Measurements from ENCODE around the gene METTL21A. TPM values are rescaled to one million over a fixed set of nuclear protein-coding genes. Genes with fewer than 3 reads are reported as not detected.

Gene METTL21A
- total and polyA plus RNA-seq, 9 of the 15 experiments (the other 6 are each of a cell fraction or from before 2014, with no cell fraction given), result 9.1 to 46.5 (median 37.4) TPM

DNA sequence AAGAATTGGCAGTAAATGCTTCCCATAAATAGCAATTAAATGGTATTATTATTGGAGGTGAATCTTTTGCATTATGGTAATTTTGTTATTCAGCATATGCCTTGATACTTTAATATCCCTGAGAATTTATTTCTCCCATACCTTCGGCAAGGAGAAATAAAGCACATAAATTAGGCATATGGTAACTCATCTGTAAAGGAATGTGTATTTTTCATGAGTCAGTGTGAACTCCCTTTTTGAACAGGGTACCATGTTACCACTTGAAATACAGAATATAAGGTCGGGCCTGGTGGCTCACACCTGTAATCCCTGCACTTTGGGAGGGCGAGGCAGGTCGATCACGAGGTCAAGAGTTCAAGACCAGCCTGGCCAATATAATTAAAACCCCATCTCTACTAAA is 18.4 kb downstream of the METTL21A start:
- no TSS peak for BruUV-seq (replicated peaks)
- TF ChIP-seq FOXJ2 (tag; IDR thresholded peaks at IDR 0.05), result no peak
- no peak overlapping the region for H3K4me3 ChIP-seq
- no peaks in the 10 kb centered on the region for H3K4me1 ChIP-seq (replicated peaks in 1 of 2; ENCODE audit: control insufficient read depth in 2 of 2, insufficient read depth in 2 of 2, low read length in 2 of 2)
- DNase-seq (ENCODE audit: extremely low read depth in 1 of 4, low spot score in 3 of 4), result no peak
- H2AFZ ChIP-seq (ENCODE audit: low read depth, low read length), result no peak overlapping the region
- CTCF ChIA-PET (ENCODE audit: low intra/inter-chr PET ratio), result no interaction called here
- no peaks in the 10 kb centered on the region for H3K9me1 ChIP-seq (ENCODE audit: control insufficient read depth, insufficient read depth, low read length)
- no peaks in the 10 kb centered on the region for H4K20me1 ChIP-seq (replicated peaks; ENCODE audit: control insufficient read depth, insufficient read depth, low read length)
- FAIRE-seq, result no peak
- H3K79me2 ChIP-seq (ENCODE audit: control insufficient read depth, insufficient read depth, low read length), result no peaks in the 10 kb centered on the region
- POLR2A ChIA-PET, result interaction anchor here (0.6 to 1.3 kb wide), 3 partner anchors 14 to 419 kb away, joined by 3 read pairs; partner anchors contain the start of gene PLEKHM3
- ATAC-seq, result no peak
- no peak overlapping the region for H3K27ac ChIP-seq (ENCODE audit: extremely low read depth, low read depth, low read length)
- 96% methylated on average over 5 of the region's 5 CpGs for WGBS (ENCODE audit: insufficient coverage, low coverage, missing lambda C conversion rate)
- peaks cover 4% of the 10 kb centered on the region; the same call in 2 of the 3 replicates for H3K36me3 ChIP-seq (ENCODE audit: control insufficient read depth, insufficient read depth, low read length)
- H3K9ac ChIP-seq (ENCODE audit: insufficient read depth in 1 of 2, low read depth in 2 of 2, low read length in 2 of 2), result no peak overlapping the region
- H3K27me3 ChIP-seq (ENCODE audit: control insufficient read depth in 2 of 2, insufficient read depth in 2 of 2, low read length in 2 of 2), result no peaks in the 10 kb centered on the region
- H3K4me2 ChIP-seq (ENCODE audit: insufficient read depth, low read length), result no peak overlapping the region
- in situ Hi-C loops (cut with MboI) (no loop called here), intact Hi-C loops (cut with micrococcal nuclease) (no loop called here)
- H3K9me3 ChIP-seq (replicated peaks; ENCODE audit: control insufficient read depth, insufficient read depth, low read depth, low read length), result no peaks in the 10 kb centered on the region; the same call in 1 of the 2 replicates

DNA sequence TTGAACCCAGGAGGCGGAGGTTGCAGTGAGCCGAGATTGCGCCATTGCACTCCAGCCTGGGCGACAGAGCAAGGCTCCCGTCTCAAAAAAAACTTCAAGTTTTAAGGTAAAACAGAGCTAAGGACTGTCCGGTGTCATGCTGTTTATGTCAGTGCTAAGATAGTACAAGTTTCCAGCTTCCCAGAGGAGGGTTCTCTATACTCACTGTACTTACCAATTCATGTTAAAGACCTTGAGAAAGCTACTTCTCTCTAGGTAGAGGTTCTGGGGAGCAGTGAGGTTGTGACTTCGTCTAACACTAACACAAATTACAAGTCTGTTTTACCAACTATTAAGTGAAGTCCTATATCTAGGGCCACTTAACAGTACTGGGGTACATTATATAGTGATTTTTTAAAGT is 18.8 kb downstream of the METTL21A start:
- CTCF ChIA-PET (ENCODE audit: low intra/inter-chr PET ratio), result no interaction called here

More for the DNA sequence above, 18.8 kb downstream of the METTL21A start:
- no peak overlapping the region for H3K4me2 ChIP-seq (ENCODE audit: insufficient read depth, low read length)
- no peaks in the 10 kb centered on the region for H3K4me1 ChIP-seq (replicated peaks in 1 of 2; ENCODE audit: control insufficient read depth in 2 of 2, insufficient read depth in 2 of 2, low read length in 2 of 2)
- H3K9me3 ChIP-seq (replicated peaks; ENCODE audit: control insufficient read depth, insufficient read depth, low read depth, low read length), result no peaks in the 10 kb centered on the region; the same call in 1 of the 2 replicates
- no peak overlapping the region for H2AFZ ChIP-seq (ENCODE audit: low read depth, low read length)
- H3K27ac ChIP-seq (ENCODE audit: extremely low read depth, low read depth, low read length), result no peak overlapping the region
- H3K79me2 ChIP-seq (ENCODE audit: control insufficient read depth, insufficient read depth, low read length), result no peaks in the 10 kb centered on the region
- no peaks in the 10 kb centered on the region for H3K27me3 ChIP-seq (ENCODE audit: control insufficient read depth in 2 of 2, insufficient read depth in 2 of 2, low read length in 2 of 2)
- no TSS peak for BruUV-seq (replicated peaks)
- intact Hi-C loops (cut with micrococcal nuclease) (no loop called here), in situ Hi-C loops (cut with MboI) (no loop called here)
- DNase-seq (ENCODE audit: extremely low read depth in 1 of 4, low spot score in 3 of 4) (no peak), ATAC-seq (no peak), FAIRE-seq (no peak)
- H4K20me1 ChIP-seq (replicated peaks; ENCODE audit: control insufficient read depth, insufficient read depth, low read length), result no peaks in the 10 kb centered on the region
- no peak overlapping the region for H3K9ac ChIP-seq (ENCODE audit: insufficient read depth in 1 of 2, low read depth in 2 of 2, low read length in 2 of 2)
- H3K4me3 ChIP-seq, result no peak overlapping the region
- 92% methylated on average over 6 of the region's 7 CpGs for WGBS (ENCODE audit: insufficient coverage, low coverage, missing lambda C conversion rate)
- POLR2A ChIA-PET, result interaction anchor here (1.2 to 1.3 kb wide), 2 partner anchors 14 to 20 kb away, joined by 3 read pairs; no protein-coding TSS in a partner anchor
- peaks cover 4% of the 10 kb centered on the region; the same call in 2 of the 3 replicates for H3K36me3 ChIP-seq (ENCODE audit: control insufficient read depth, insufficient read depth, low read length)
- H3K9me1 ChIP-seq (ENCODE audit: control insufficient read depth, insufficient read depth, low read length), result no peaks in the 10 kb centered on the region
- TF ChIP-seq, protein P1, sequence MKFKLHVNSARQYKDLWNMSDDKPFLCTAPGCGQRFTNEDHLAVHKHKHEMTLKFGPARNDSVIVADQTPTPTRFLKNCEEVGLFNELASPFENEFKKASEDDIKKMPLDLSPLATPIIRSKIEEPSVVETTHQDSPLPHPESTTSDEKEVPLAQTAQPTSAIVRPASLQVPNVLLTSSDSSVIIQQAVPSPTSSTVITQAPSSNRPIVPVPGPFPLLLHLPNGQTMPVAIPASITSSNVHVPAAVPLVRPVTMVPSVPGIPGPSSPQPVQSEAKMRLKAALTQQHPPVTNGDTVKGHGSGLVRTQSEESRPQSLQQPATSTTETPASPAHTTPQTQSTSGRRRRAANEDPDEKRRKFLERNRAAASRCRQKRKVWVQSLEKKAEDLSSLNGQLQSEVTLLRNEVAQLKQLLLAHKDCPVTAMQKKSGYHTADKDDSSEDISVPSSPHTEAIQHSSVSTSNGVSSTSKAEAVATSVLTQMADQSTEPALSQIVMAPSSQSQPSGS (CRISPR knock-in tag; IDR thresholded peaks at IDR 0.05), result no peak
- TF ChIP-seq SMAD3 (CRISPR knock-in tag; conservative IDR thresholded peaks at IDR 0.05), result no peak
- TF ChIP-seq GABPB2 (CRISPR knock-in tag; conservative IDR thresholded peaks at IDR 0.05), result no peak
- no peak for TF ChIP-seq NR2F6 (CRISPR knock-in tag; IDR thresholded peaks at IDR 0.05)
- TF ChIP-seq L3MBTL2 (IDR thresholded peaks at IDR 0.05), result no peak
- no peak for TF ChIP-seq GATAD2B (IDR thresholded peaks at IDR 0.05; ENCODE audit: borderline replicate concordance)

Data from K562 (cell line).